Retinal pigment epithelial cell (primary cell): ENCODE measurements around the gene HS1BP3.

Experiments used
- DNase-seq: peaks from one replicate; pipeline ENCODE4 v3.0.0-alpha.2; 2010; ENCODE audit warnings: low read depth
- H3K4me3 ChIP-seq: 2 replicates; pipeline ENCODE4 v1.5.1; 2011; ENCODE audit warnings: mild to moderate bottlenecking, low read length, control low read depth, moderate library complexity
- CTCF ChIP-seq: conservative IDR thresholded peaks from 2 replicates; pipeline ENCODE4 v1.5.1; 2011; ENCODE audit warnings: low read depth, low read length, control low read depth, inconsistent platforms

The HS1BP3 gene

GRCh38 chr2:20626698-20627513 is 24.0 kb downstream of the HS1BP3 start:
- no peak overlapping the region for H3K4me3 ChIP-seq
- no peak for TF ChIP-seq CTCF
- DNase-seq = no peak

- no peak for TF ChIP-seq CTCF
- H3K4me3 ChIP-seq = no peak overlapping the region
- DNase-seq = no peak
Measured at GRCh38 chr2:20626392-20626697, 24.6 kb downstream of the HS1BP3 start.

- H3K4me3 ChIP-seq = no peak overlapping the region
- DNase-seq = no peak
- no peak for TF ChIP-seq CTCF
Measured at GRCh38 chr2:20625491-20626391, 25.2 kb downstream of the HS1BP3 start.

GRCh38 chr2:20624884-20625485 is 25.9 kb downstream of the HS1BP3 start:
- no peak overlapping the region for H3K4me3 ChIP-seq
- DNase-seq = no peak
- TF ChIP-seq CTCF = no peak

- H3K4me3 ChIP-seq = no peak overlapping the region
- no peak for DNase-seq
- no peak for TF ChIP-seq CTCF
Measured at GRCh38 chr2:20624156-20624883, 26.6 kb downstream of the HS1BP3 start.

GRCh38 chr2:20623741-20624155 is 27.1 kb downstream of the HS1BP3 start:
- no peak for TF ChIP-seq CTCF
- no peak for DNase-seq
- H3K4me3 ChIP-seq = no peak overlapping the region
